ENCODE measurements around the gene PTH2R. TPM values are rescaled to one million over a fixed set of nuclear protein-coding genes. Genes with fewer than 3 reads are reported as not detected.
"Not testable (repeated sequence)": the region's sequence is repeated elsewhere in the genome, so short reads cannot be mapped to it uniquely, and the experiment has no call there.

Gene PTH2R
- total and polyA plus RNA-seq, 2 donors (not counting 1 experiment from before 2014, with no cell fraction given) = not detected

DNA sequence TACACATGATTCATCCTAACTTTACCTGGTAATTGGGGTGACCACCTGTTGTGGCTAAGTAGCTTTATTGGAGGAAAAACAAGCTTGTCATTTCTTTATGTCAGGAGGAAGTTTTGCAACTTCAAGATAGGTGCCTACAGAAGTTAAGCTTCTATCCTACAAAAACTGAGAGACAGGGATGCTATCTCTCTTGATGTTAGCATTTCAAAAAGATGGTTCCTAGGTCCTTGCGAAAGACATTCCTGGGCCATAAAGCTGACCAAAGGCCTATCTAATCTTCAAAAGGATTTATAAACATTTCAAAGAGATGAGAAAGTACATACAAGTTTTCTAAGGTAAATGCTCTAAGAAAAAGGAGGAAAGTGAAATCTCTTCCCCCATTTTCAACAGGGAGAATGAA lies 61.0 kb downstream of the PTH2R start:
- Histone ChIP-seq H3K9me3 (ENCODE audit: control insufficient read depth, insufficient read depth, low read depth, low read length) (no peaks in the 10 kb centered on the region), H3K27me3 (ENCODE audit: control insufficient read depth, insufficient read depth, low read length) (no peaks in the 10 kb centered on the region), H3K4me1 (ENCODE audit: control insufficient read depth, extremely low read depth, insufficient read depth, low read length) (no peaks in the 10 kb centered on the region), H3K9ac (ENCODE audit: insufficient read depth, low read length) (no peak overlapping the region), H3K79me2 (ENCODE audit: control insufficient read depth, insufficient read depth, low read length) (no peaks in the 10 kb centered on the region), H3K36me3 (ENCODE audit: control insufficient read depth, insufficient read depth, low read length) (no peaks in the 10 kb centered on the region), H2AFZ (ENCODE audit: low read length) (no peak overlapping the region), H3K4me2 (ENCODE audit: extremely low read depth, insufficient read depth, low read length) (no peak overlapping the region), H4K20me1 (ENCODE audit: control insufficient read depth, extremely low read depth, insufficient read depth, low read length) (no peaks in the 10 kb centered on the region), H3K27ac (ENCODE audit: insufficient read depth, low read length) (no peak overlapping the region), H3K4me3 (replicated peaks in 1 of 4; ENCODE audit: control extremely low read depth in 1 of 4, insufficient read depth in 1 of 4, low read depth in 3 of 4, low read length in 4 of 4) (no peak overlapping the region)
- no peak for DNase-seq (ENCODE audit: low read depth in 2 of 2)
- no peak for TF ChIP-seq EZH2 (IDR thresholded peaks at IDR 0.05; ENCODE audit: low read length, missing control alignments)
- TF ChIP-seq, protein P1, sequence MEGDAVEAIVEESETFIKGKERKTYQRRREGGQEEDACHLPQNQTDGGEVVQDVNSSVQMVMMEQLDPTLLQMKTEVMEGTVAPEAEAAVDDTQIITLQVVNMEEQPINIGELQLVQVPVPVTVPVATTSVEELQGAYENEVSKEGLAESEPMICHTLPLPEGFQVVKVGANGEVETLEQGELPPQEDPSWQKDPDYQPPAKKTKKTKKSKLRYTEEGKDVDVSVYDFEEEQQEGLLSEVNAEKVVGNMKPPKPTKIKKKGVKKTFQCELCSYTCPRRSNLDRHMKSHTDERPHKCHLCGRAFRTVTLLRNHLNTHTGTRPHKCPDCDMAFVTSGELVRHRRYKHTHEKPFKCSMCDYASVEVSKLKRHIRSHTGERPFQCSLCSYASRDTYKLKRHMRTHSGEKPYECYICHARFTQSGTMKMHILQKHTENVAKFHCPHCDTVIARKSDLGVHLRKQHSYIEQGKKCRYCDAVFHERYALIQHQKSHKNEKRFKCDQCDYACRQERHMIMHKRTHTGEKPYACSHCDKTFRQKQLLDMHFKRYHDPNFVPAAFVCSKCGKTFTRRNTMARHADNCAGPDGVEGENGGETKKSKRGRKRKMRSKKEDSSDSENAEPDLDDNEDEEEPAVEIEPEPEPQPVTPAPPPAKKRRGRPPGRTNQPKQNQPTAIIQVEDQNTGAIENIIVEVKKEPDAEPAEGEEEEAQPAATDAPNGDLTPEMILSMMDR (conservative IDR thresholded peaks at IDR 0.05 in 1 of 2, IDR thresholded peaks at IDR 0.05 in 1 of 2; ENCODE audit: low read depth in 1 of 2, low read length in 2 of 2) = no peak

GRCh38 chr2:208477741-208478140 lies 71.1 kb downstream of the PTH2R start:
- no peak for DNase-seq (ENCODE audit: low read depth in 2 of 2)
- Histone ChIP-seq H3K79me2 (ENCODE audit: control insufficient read depth, insufficient read depth, low read length) (no peaks in the 10 kb centered on the region), H3K4me2 (ENCODE audit: extremely low read depth, insufficient read depth, low read length) (no peak overlapping the region), H3K27me3 (ENCODE audit: control insufficient read depth, insufficient read depth, low read length) (no peaks in the 10 kb centered on the region), H3K36me3 (ENCODE audit: control insufficient read depth, insufficient read depth, low read length) (no peaks in the 10 kb centered on the region), H4K20me1 (ENCODE audit: control insufficient read depth, extremely low read depth, insufficient read depth, low read length) (no peaks in the 10 kb centered on the region), H3K9me3 (ENCODE audit: control insufficient read depth, insufficient read depth, low read depth, low read length) (no peaks in the 10 kb centered on the region), H3K27ac (ENCODE audit: insufficient read depth, low read length) (no peak overlapping the region), H3K4me1 (ENCODE audit: control insufficient read depth, extremely low read depth, insufficient read depth, low read length) (no peaks in the 10 kb centered on the region), H3K9ac (ENCODE audit: insufficient read depth, low read length) (no peak overlapping the region), H3K4me3 (replicated peaks in 1 of 4; ENCODE audit: control extremely low read depth in 1 of 4, insufficient read depth in 1 of 4, low read depth in 3 of 4, low read length in 4 of 4) (no peak overlapping the region), H2AFZ (ENCODE audit: low read length) (no peak overlapping the region)
- TF ChIP-seq EZH2 (IDR thresholded peaks at IDR 0.05; ENCODE audit: low read length, missing control alignments) = no peak
- TF ChIP-seq, protein P1 (conservative IDR thresholded peaks at IDR 0.05 in 1 of 2, IDR thresholded peaks at IDR 0.05 in 1 of 2; ENCODE audit: low read depth in 1 of 2, low read length in 2 of 2) = no peak

DNA sequence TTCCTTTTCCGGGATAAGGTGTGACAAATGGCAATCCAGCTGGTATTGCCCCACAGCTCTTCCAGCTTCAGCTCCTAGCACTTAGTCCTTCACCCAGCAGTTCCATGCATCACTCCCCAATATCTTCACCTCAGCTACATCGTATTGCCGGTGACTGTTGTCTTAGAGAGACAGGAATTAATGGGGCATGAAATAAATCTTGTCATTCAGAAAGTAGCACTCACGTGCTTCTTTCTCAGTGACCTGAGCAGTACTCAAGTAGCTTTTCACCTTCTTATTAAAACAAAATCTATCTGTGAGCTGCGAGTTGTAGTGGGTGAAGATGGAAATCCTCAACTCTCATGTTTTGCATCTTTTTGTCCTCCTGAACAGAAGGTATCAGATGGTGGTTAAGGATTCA lies 72.8 kb downstream of the PTH2R start:
- Histone ChIP-seq H3K27ac (ENCODE audit: insufficient read depth, low read length) (no peak overlapping the region), H3K36me3 (ENCODE audit: control insufficient read depth, insufficient read depth, low read length) (no peaks in the 10 kb centered on the region), H3K27me3 (ENCODE audit: control insufficient read depth, insufficient read depth, low read length) (no peaks in the 10 kb centered on the region), H3K9me3 (ENCODE audit: control insufficient read depth, insufficient read depth, low read depth, low read length) (no peaks in the 10 kb centered on the region), H3K4me1 (ENCODE audit: control insufficient read depth, extremely low read depth, insufficient read depth, low read length) (no peaks in the 10 kb centered on the region), H3K9ac (ENCODE audit: insufficient read depth, low read length) (no peak overlapping the region), H3K79me2 (ENCODE audit: control insufficient read depth, insufficient read depth, low read length) (no peaks in the 10 kb centered on the region), H3K4me3 (replicated peaks in 1 of 4; ENCODE audit: control extremely low read depth in 1 of 4, insufficient read depth in 1 of 4, low read depth in 3 of 4, low read length in 4 of 4) (no peak overlapping the region), H3K4me2 (ENCODE audit: extremely low read depth, insufficient read depth, low read length) (no peak overlapping the region), H2AFZ (ENCODE audit: low read length) (no peak overlapping the region), H4K20me1 (ENCODE audit: control insufficient read depth, extremely low read depth, insufficient read depth, low read length) (no peaks in the 10 kb centered on the region)
- TF ChIP-seq EZH2 (IDR thresholded peaks at IDR 0.05; ENCODE audit: low read length, missing control alignments) = no peak
- TF ChIP-seq, protein P1 (conservative IDR thresholded peaks at IDR 0.05 in 1 of 2, IDR thresholded peaks at IDR 0.05 in 1 of 2; ENCODE audit: low read depth in 1 of 2, low read length in 2 of 2) = no peak
- DNase-seq (ENCODE audit: low read depth in 2 of 2) = no peak

GRCh38 chr2:208481945-208482344 lies 75.4 kb downstream of the PTH2R start:
- H3K27me3 ChIP-seq (ENCODE audit: control insufficient read depth, insufficient read depth, low read length); DNase-seq (ENCODE audit: low read depth in 2 of 2); H2AFZ ChIP-seq (ENCODE audit: low read length); H3K9ac ChIP-seq (ENCODE audit: insufficient read depth, low read length); H3K79me2 ChIP-seq (ENCODE audit: control insufficient read depth, insufficient read depth, low read length); H3K36me3 ChIP-seq (ENCODE audit: control insufficient read depth, insufficient read depth, low read length); H3K4me1 ChIP-seq (ENCODE audit: control insufficient read depth, extremely low read depth, insufficient read depth, low read length); H3K27ac ChIP-seq (ENCODE audit: insufficient read depth, low read length); H3K4me3 ChIP-seq (replicated peaks in 1 of 4; ENCODE audit: control extremely low read depth in 1 of 4, insufficient read depth in 1 of 4, low read depth in 3 of 4, low read length in 4 of 4); H4K20me1 ChIP-seq (ENCODE audit: control insufficient read depth, extremely low read depth, insufficient read depth, low read length); H3K4me2 ChIP-seq (ENCODE audit: extremely low read depth, insufficient read depth, low read length); H3K9me3 ChIP-seq (ENCODE audit: control insufficient read depth, insufficient read depth, low read depth, low read length): not testable (repeated sequence)

DNA sequence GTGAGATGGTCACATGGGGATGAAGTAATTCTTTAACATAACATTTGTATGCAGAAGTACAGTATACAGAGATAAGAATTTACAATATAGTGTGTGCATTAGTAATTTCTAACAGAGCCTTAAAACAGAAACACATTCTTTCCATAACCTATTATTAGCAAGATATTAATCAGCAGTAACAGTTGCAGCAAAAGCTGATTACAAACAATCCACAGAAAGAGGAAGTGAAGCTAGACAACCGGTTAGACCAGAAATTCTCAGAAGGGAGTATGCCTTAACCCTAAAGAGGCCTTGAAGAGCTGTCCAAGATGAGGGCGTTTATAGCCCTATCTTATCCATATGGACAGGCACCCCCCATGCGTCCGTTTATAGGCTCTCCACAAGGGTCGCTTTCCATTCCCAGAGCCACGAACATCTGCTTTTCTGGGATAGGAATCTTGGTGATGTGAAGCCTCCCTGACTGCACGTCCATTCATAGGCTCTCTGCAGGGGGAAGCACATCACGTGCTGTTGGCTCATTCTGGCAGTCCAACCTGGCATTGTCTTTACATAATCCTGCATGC lies 75.9 kb downstream of the PTH2R start:
- not testable (repeated sequence) for H3K4me1 ChIP-seq (ENCODE audit: control insufficient read depth, extremely low read depth, insufficient read depth, low read length); H2AFZ ChIP-seq (ENCODE audit: low read length); H3K27me3 ChIP-seq (ENCODE audit: control insufficient read depth, insufficient read depth, low read length); H3K9me3 ChIP-seq (ENCODE audit: control insufficient read depth, insufficient read depth, low read depth, low read length); H3K27ac ChIP-seq (ENCODE audit: insufficient read depth, low read length); H3K79me2 ChIP-seq (ENCODE audit: control insufficient read depth, insufficient read depth, low read length); H3K4me3 ChIP-seq (replicated peaks in 1 of 4; ENCODE audit: control extremely low read depth in 1 of 4, insufficient read depth in 1 of 4, low read depth in 3 of 4, low read length in 4 of 4); H3K36me3 ChIP-seq (ENCODE audit: control insufficient read depth, insufficient read depth, low read length); H3K4me2 ChIP-seq (ENCODE audit: extremely low read depth, insufficient read depth, low read length); H4K20me1 ChIP-seq (ENCODE audit: control insufficient read depth, extremely low read depth, insufficient read depth, low read length); H3K9ac ChIP-seq (ENCODE audit: insufficient read depth, low read length); DNase-seq (ENCODE audit: low read depth in 2 of 2)
